COLO829 (cell line): ENCODE measurements around the gene SLIT3.

Experiments used
- DNase-seq: peaks from one replicate; pipeline ENCODE4 v3.0.0; 2012; ENCODE audit warnings: low spot score

SLIT3 gene

GRCh38 chr5:168992016-168992415 lies 308.9 kb downstream of the SLIT3 start:
- DNase-seq: peak; percentile 8

- DNase-seq: no peak
These were observed 309.6 kb downstream of the SLIT3 start for GRCh38 chr5:168991311-168991710.

GRCh38 chr5:168990679-168991078 lies 310.3 kb downstream of the SLIT3 start:
- no peak for DNase-seq

GRCh38 chr5:168989731-168990505 lies 311.0 kb downstream of the SLIT3 start:
- peak; percentile 8 for DNase-seq

- no peak for DNase-seq
These were observed 312.2 kb downstream of the SLIT3 start for GRCh38 chr5:168988699-168989098.

GRCh38 chr5:168987543-168988300 lies 313.2 kb downstream of the SLIT3 start:
- DNase-seq: peak; percentile 43

- no peak for DNase-seq
These were observed 315.5 kb downstream of the SLIT3 start for GRCh38 chr5:168985454-168985853.

- DNase-seq: no peak
These were observed 316.7 kb downstream of the SLIT3 start for GRCh38 chr5:168984135-168984675.

- no peak for DNase-seq
These were observed 321.8 kb downstream of the SLIT3 start for GRCh38 chr5:168979135-168979534.

GRCh38 chr5:168978500-168978899 lies 322.4 kb downstream of the SLIT3 start:
- no peak for DNase-seq

GRCh38 chr5:168978015-168978414 lies 322.9 kb downstream of the SLIT3 start:
- DNase-seq: no peak

GRCh38 chr5:168976311-168976970 lies 324.5 kb downstream of the SLIT3 start:
- DNase-seq: no peak

GRCh38 chr5:168975331-168975730 lies 325.6 kb downstream of the SLIT3 start:
- DNase-seq: no peak

GRCh38 chr5:168974082-168974481 lies 326.9 kb downstream of the SLIT3 start:
- no peak for DNase-seq

GRCh38 chr5:168972731-168973130 lies 328.2 kb downstream of the SLIT3 start:
- no peak for DNase-seq

GRCh38 chr5:168971100-168971499 lies 329.8 kb downstream of the SLIT3 start:
- no peak for DNase-seq

- no peak for DNase-seq
These were observed 331.5 kb downstream of the SLIT3 start for GRCh38 chr5:168969326-168969886.

GRCh38 chr5:168967882-168968620 lies 332.9 kb downstream of the SLIT3 start:
- DNase-seq: no peak

- no peak for DNase-seq
These were observed 335.3 kb downstream of the SLIT3 start for GRCh38 chr5:168965638-168966037.

- DNase-seq: no peak
These were observed 336.8 kb downstream of the SLIT3 start for GRCh38 chr5:168964182-168964581.

GRCh38 chr5:168962306-168962705 lies 338.6 kb downstream of the SLIT3 start:
- DNase-seq: no peak

- no peak for DNase-seq
These were observed 339.3 kb downstream of the SLIT3 start for GRCh38 chr5:168961681-168962080.
